GM12875 (cell line): ENCODE measurements around the gene TTC39A.

Experiments
- H3K4me3 ChIP-seq: one replicate; pipeline ENCODE4 v1.5.1; 2011; ENCODE audit warnings: low read depth, low read length, control low read depth
- TF ChIP-seq, protein P1 (sequence below): IDR thresholded peaks from 2 replicates; pipeline ENCODE4 v1.5.1; 2011; ENCODE audit warnings: low read depth, mild to moderate bottlenecking, control low read depth, inconsistent platforms, low read length, moderate library complexity, borderline replicate concordance; ENCODE audit not compliant: insufficient read depth

The TTC39A gene

DNA sequence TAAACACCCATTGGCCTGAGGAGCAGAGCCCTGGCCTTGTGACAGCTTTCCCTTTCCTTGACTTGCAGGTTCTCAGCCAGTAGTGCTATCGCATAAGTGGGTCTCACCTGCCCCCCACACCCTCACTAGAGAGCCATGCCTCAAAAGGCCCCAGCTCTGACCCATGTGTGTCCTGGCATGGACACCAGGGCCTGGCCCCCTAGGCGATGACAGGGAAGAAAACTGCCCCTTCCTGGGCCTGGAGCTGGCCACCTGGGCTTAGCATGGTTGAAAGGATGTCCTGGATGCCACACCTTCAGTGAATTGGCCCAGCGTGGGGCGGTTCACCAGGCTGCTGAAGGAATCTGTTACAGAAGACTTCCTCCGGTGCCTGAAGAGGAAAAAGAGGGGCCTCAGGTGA is 18.5 kb downstream of the TTC39A start:
- TF ChIP-seq, protein P1, sequence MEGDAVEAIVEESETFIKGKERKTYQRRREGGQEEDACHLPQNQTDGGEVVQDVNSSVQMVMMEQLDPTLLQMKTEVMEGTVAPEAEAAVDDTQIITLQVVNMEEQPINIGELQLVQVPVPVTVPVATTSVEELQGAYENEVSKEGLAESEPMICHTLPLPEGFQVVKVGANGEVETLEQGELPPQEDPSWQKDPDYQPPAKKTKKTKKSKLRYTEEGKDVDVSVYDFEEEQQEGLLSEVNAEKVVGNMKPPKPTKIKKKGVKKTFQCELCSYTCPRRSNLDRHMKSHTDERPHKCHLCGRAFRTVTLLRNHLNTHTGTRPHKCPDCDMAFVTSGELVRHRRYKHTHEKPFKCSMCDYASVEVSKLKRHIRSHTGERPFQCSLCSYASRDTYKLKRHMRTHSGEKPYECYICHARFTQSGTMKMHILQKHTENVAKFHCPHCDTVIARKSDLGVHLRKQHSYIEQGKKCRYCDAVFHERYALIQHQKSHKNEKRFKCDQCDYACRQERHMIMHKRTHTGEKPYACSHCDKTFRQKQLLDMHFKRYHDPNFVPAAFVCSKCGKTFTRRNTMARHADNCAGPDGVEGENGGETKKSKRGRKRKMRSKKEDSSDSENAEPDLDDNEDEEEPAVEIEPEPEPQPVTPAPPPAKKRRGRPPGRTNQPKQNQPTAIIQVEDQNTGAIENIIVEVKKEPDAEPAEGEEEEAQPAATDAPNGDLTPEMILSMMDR = no peak
- no peak overlapping the region for H3K4me3 ChIP-seq

- TF ChIP-seq, protein P1 = peak; percentile 13; the same call in 1 of the 2 replicates
- no peak overlapping the region for H3K4me3 ChIP-seq
Observed at GRCh38 chr1:51310871-51311613, 19.3 kb downstream of the TTC39A start.

- TF ChIP-seq, protein P1 = no peak
- H3K4me3 ChIP-seq = no peak overlapping the region
Observed at GRCh38 chr1:51309291-51309690, 21.1 kb downstream of the TTC39A start.

- H3K4me3 ChIP-seq = no peak overlapping the region
- TF ChIP-seq, protein P1 = no peak
Observed at GRCh38 chr1:51308636-51309035, 21.7 kb downstream of the TTC39A start.

- H3K4me3 ChIP-seq = no peak overlapping the region
Observed at GRCh38 chr1:51306950-51307349, 23.4 kb downstream of the TTC39A start.

GRCh38 chr1:51305371-51305823 is 25.0 kb downstream of the TTC39A start:
- TF ChIP-seq, protein P1 = no peak

More at GRCh38 chr1:51306950-51307349, 23.4 kb downstream of the TTC39A start:
- TF ChIP-seq, protein P1 = no peak

DNA sequence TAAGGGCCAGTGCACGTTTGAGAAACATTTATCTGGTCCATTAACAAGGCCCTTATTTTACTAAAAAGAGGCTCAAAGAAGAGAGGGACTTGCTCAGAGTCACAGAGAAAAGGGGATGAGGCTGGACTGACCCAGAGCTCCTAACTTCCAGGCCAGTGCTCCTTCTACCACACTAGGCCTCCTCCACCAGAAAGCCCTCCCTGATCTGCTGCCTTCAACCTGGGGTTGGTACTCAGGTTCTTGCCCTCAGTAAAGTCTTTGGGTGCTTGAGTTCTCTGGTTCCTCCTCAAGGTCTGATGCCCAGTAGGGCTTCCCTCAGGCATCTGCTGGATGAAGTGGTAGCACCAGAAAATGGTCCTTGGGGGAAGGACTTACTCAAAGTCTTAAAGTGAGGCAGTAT is 26.0 kb downstream of the TTC39A start:
- TF ChIP-seq, protein P1 = no peak
- H3K4me3 ChIP-seq = no peak overlapping the region

More at GRCh38 chr1:51305371-51305823, 25.0 kb downstream of the TTC39A start:
- H3K4me3 ChIP-seq = no peak overlapping the region
